Neural cell (in vitro differentiated cells): Measurements from ENCODE around the gene LPCAT3. TPM values are rescaled to one million over a fixed set of nuclear protein-coding genes. Genes with fewer than 3 reads are reported as not detected.

ENCODE experiments used
- H2AFZ ChIP-seq: fragments of 200-600, 300-800 bp; sonication (generic), shearing (Covaris generic); 2 replicates; pipeline ENCODE4 v1.6.0; 2014; ENCODE audit warnings: low read depth, mild to moderate bottlenecking, antibody characterized with exemption, low read length, moderate library complexity
- H3F3A ChIP-seq: fragments of 200-600 bp; shearing (Covaris generic); 2 replicates; pipeline ENCODE4 v1.6.1; 2016; ENCODE audit warnings: mild to moderate bottlenecking, moderate library complexity, mixed read lengths, antibody characterized with exemption, low read length; ENCODE audit not compliant: insufficient read depth, poor library complexity, severe bottlenecking
- H3K27ac ChIP-seq: fragments of 200-600, 300-800 bp; sonication (generic), shearing (Covaris generic); 2 replicates; pipeline ENCODE4 v1.5.1; 2014; ENCODE audit warnings: mild to moderate bottlenecking, low read length, moderate library complexity
- H3K27me3 ChIP-seq: fragments of 300-800, 200-600 bp; sonication (generic), shearing (Covaris generic); 2 replicates; pipeline ENCODE4 v1.6.0; 2014; ENCODE audit warnings: mild to moderate bottlenecking, low read depth, low read length, moderate library complexity; ENCODE audit not compliant: insufficient read depth
- H3K36me3 ChIP-seq: fragments of 300-800, 200-600 bp; sonication (generic), shearing (Covaris generic); 2 replicates; pipeline ENCODE4 v1.5.1; 2014; ENCODE audit warnings: mild to moderate bottlenecking, antibody characterized with exemption, low read length, moderate library complexity; ENCODE audit not compliant: insufficient read depth
- H3K4me2 ChIP-seq: fragments of 300-800, 200-600 bp; sonication (generic), shearing (Covaris generic); 2 replicates; pipeline ENCODE4 v1.6.0; 2014; ENCODE audit warnings: mild to moderate bottlenecking, low read length
- H3K4me3 ChIP-seq: fragments of 300-800, 200-600 bp; sonication (generic), shearing (Covaris generic); 2 replicates; pipeline ENCODE4 v1.5.1; 2014; ENCODE audit warnings: mild to moderate bottlenecking, low read length, moderate library complexity
- H3K79me2 ChIP-seq: fragments of 200-600 bp; shearing (Covaris generic); replicated peaks from 2 replicates; pipeline ENCODE4 v1.6.0; 2014; ENCODE audit warnings: mild to moderate bottlenecking, low read length, moderate library complexity; ENCODE audit not compliant: insufficient read depth
- H3K9ac ChIP-seq: fragments of 300-800, 200-600 bp; sonication (generic), shearing (Covaris generic); 2 replicates; pipeline ENCODE4 v1.6.1; 2016; ENCODE audit warnings: mild to moderate bottlenecking, low read length, mixed read lengths
- H3K9me2 ChIP-seq: fragments of 200-600 bp; shearing (Covaris generic); 2 replicates; pipeline ENCODE4 v1.6.1; 2016; ENCODE audit warnings: mild to moderate bottlenecking, low read length, mixed read lengths; ENCODE audit not compliant: insufficient read depth
- H3K9me3 ChIP-seq: fragments of 200-600, 300-800 bp; sonication (generic), shearing (Covaris generic); 2 replicates; pipeline ENCODE4 v1.6.1; 2016; ENCODE audit warnings: mild to moderate bottlenecking, mixed run types, low read length, moderate library complexity, mixed read lengths
- H4K20me1 ChIP-seq: fragments of 200-600 bp; shearing (Covaris generic); 2 replicates; pipeline ENCODE4 v1.6.1; 2016; ENCODE audit warnings: mild to moderate bottlenecking, mixed run types; ENCODE audit not compliant: insufficient read depth
- EP300 ChIP-seq: fragments of 450-650 bp; conservative IDR thresholded peaks from 2 replicates; pipeline ENCODE4 v1.6.1; 2014; ENCODE audit warnings: antibody characterized with exemption, mild to moderate bottlenecking, moderate library complexity; ENCODE audit not compliant: poor library complexity, severe bottlenecking
- MXI1 ChIP-seq: fragments of 450-650 bp; conservative IDR thresholded peaks from 2 replicates; pipeline ENCODE4 v1.6.1; 2014; ENCODE audit warnings: antibody characterized with exemption, mild to moderate bottlenecking; ENCODE audit not compliant: poor library complexity, severe bottlenecking
- POLR2AphosphoS5 ChIP-seq: IDR thresholded peaks from 2 replicates; pipeline ENCODE4 v1.6.1; 2012
- SMC3 ChIP-seq: fragments of 450-650 bp; conservative IDR thresholded peaks from 2 replicates; pipeline ENCODE4 v1.6.1; 2014; ENCODE audit warnings: antibody characterized with exemption, mild to moderate bottlenecking, moderate library complexity; ENCODE audit not compliant: poor library complexity
- TAF1 ChIP-seq: IDR thresholded peaks from 2 replicates; pipeline ENCODE4 v1.6.1; 2012; ENCODE audit warnings: low read depth
- polyA plus RNA-seq: library from polyadenylated mRNA; depleted of rRNA; stranded (reverse); fragments of >200 nt; gene quantifications from 2 replicates; pipeline ENCODE4 v1.2.3, GENCODE V29; 2014
- TF ChIP-seq, protein P1 (sequence below): fragments of 450-650 bp; IDR thresholded peaks from 2 replicates; pipeline ENCODE4 v1.5.1; 2014; ENCODE audit warnings: antibody characterized with exemption, mild to moderate bottlenecking, moderate library complexity; ENCODE audit not compliant: poor library complexity, severe bottlenecking
- TF ChIP-seq, protein P2 (sequence below): IDR thresholded peaks from 2 replicates; pipeline ENCODE4 v1.6.1; 2012; ENCODE audit warnings: borderline replicate concordance

LPCAT3 gene
- polyA plus RNA-seq, 1 donor from 2014 or later, result 14.4 TPM

DNA sequence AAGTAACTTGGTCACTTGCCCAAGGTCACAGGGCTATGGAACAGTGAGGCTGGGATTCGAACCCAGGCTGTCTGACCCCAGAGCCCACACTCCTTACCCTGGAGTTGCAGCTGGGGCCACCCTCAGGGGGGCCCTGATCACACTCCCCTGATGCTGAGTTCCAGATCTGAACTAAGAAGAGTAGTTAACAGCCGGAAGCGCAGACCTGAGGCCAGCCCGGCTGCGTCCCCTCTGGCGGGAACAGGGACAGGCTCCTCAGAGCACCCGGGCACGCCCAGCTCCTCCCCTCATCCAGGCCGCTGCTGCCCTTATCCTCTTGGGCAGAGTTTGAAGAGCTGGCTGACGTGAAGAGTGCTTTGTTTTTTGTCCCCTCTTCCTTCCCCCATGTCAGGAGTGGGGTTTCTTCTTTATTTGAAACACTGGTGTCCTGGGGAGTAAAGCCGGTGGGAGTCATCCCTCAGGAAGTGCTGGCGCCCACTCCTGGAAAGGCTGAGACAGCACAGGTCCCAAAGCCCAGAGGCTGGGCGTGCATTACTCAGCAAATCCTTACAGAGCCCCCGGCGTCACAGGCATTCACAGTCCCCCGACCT is 56.5 kb downstream of the LPCAT3 start:
- H3K9me3 ChIP-seq, result no peaks in the 10 kb centered on the region
- H4K20me1 ChIP-seq, result no peaks in the 10 kb centered on the region
- no peak overlapping the region for H3K9ac ChIP-seq
- H3K4me3 ChIP-seq, result no peak overlapping the region
- H3K27ac ChIP-seq, result no peak overlapping the region
- TF ChIP-seq POLR2AphosphoS5, result no peak
- no peak for TF ChIP-seq TAF1
- no peak for TF ChIP-seq EP300
- TF ChIP-seq, protein P1, sequence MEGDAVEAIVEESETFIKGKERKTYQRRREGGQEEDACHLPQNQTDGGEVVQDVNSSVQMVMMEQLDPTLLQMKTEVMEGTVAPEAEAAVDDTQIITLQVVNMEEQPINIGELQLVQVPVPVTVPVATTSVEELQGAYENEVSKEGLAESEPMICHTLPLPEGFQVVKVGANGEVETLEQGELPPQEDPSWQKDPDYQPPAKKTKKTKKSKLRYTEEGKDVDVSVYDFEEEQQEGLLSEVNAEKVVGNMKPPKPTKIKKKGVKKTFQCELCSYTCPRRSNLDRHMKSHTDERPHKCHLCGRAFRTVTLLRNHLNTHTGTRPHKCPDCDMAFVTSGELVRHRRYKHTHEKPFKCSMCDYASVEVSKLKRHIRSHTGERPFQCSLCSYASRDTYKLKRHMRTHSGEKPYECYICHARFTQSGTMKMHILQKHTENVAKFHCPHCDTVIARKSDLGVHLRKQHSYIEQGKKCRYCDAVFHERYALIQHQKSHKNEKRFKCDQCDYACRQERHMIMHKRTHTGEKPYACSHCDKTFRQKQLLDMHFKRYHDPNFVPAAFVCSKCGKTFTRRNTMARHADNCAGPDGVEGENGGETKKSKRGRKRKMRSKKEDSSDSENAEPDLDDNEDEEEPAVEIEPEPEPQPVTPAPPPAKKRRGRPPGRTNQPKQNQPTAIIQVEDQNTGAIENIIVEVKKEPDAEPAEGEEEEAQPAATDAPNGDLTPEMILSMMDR, result peak; percentile 39
- H3K79me2 ChIP-seq, result no peaks in the 10 kb centered on the region
- H3K4me2 ChIP-seq, result no peak overlapping the region
- H2AFZ ChIP-seq, result no peak overlapping the region
- H3K36me3 ChIP-seq, result no peaks in the 10 kb centered on the region
- H3K27me3 ChIP-seq, result no peaks in the 10 kb centered on the region
- H3F3A ChIP-seq, result no peaks in the 10 kb centered on the region
- no peaks in the 10 kb centered on the region for H3K9me2 ChIP-seq

DNA sequence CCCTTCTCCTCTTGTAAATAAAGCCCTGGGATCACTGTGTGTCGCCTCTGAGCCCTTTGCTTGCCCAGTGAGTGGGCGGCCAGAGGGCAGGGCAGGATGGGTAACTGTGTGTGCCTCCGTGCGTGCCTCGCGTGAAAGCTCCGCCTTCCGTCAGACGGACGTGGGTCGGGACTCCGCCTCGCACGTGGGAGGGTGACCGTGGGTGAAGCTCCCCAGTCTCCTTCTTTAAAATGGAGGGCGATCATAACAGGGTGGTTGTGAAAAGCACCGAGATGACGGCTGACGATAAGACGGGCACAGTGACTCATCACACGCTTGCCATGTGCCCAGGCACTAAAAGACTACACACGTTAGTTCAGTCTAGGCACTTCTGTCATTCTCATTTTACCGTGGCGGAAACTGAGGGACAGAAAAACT is 57.0 kb downstream of the LPCAT3 start:
- Histone ChIP-seq H3K27ac (no peak overlapping the region), H3K36me3 (no peaks in the 10 kb centered on the region), H3K9ac (no peak overlapping the region), H3F3A (no peaks in the 10 kb centered on the region), H3K4me2 (no peak overlapping the region), H4K20me1 (no peaks in the 10 kb centered on the region), H3K9me3 (no peaks in the 10 kb centered on the region), H3K9me2 (no peaks in the 10 kb centered on the region), H3K27me3 (no peaks in the 10 kb centered on the region), H2AFZ (no peak overlapping the region), H3K4me3 (no peak overlapping the region), H3K79me2 (no peaks in the 10 kb centered on the region)
- TF ChIP-seq SMC3, result no peak
- TF ChIP-seq, protein P1, result no peak
- no peak for TF ChIP-seq MXI1
- TF ChIP-seq, protein P2, sequence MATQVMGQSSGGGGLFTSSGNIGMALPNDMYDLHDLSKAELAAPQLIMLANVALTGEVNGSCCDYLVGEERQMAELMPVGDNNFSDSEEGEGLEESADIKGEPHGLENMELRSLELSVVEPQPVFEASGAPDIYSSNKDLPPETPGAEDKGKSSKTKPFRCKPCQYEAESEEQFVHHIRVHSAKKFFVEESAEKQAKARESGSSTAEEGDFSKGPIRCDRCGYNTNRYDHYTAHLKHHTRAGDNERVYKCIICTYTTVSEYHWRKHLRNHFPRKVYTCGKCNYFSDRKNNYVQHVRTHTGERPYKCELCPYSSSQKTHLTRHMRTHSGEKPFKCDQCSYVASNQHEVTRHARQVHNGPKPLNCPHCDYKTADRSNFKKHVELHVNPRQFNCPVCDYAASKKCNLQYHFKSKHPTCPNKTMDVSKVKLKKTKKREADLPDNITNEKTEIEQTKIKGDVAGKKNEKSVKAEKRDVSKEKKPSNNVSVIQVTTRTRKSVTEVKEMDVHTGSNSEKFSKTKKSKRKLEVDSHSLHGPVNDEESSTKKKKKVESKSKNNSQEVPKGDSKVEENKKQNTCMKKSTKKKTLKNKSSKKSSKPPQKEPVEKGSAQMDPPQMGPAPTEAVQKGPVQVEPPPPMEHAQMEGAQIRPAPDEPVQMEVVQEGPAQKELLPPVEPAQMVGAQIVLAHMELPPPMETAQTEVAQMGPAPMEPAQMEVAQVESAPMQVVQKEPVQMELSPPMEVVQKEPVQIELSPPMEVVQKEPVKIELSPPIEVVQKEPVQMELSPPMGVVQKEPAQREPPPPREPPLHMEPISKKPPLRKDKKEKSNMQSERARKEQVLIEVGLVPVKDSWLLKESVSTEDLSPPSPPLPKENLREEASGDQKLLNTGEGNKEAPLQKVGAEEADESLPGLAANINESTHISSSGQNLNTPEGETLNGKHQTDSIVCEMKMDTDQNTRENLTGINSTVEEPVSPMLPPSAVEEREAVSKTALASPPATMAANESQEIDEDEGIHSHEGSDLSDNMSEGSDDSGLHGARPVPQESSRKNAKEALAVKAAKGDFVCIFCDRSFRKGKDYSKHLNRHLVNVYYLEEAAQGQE, result no peak
- TF ChIP-seq POLR2AphosphoS5, result no peak
